OCI-LY1 (cell line): Measurements from ENCODE around the gene PNMA1.

ENCODE experiments used
- EZH2 ChIP-seq: fragments of 200-600 bp; sonication (generic), shearing (Covaris generic); IDR thresholded peaks from 2 replicates; pipeline ENCODE4 v1.8.0; 2017; ENCODE audit warnings: borderline replicate concordance, mixed run types, mild to moderate bottlenecking, antibody characterized with exemption, low read length, moderate library complexity, mixed read lengths
- TF ChIP-seq, protein P1 (sequence below): fragments of 200-600 bp; sonication (generic), shearing (Covaris generic); IDR thresholded peaks from 2 replicates; pipeline ENCODE4 v1.5.1; 2017; ENCODE audit warnings: mild to moderate bottlenecking, antibody characterized with exemption, low read length, moderate library complexity, mixed read lengths

DNA sequence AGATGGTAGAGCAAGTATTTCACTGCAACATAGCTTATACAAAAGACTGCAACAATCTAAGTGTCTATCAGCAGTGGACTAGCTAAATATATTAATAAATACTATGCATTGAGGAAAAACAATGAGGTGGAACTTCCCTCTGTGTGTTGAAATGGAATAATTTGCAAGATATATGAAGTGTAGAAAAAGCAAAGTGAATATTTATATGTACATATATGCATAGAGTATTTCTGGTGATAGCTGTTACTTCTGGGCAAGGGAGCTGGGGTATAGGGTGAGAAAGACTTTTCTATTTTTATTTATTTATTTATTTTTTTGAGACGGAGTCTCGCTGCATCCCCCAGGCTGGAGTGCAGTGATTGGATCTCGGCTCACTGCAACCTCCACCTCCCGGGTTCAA, 35.5 kb downstream of the PNMA1 start:
- TF ChIP-seq, protein P1, sequence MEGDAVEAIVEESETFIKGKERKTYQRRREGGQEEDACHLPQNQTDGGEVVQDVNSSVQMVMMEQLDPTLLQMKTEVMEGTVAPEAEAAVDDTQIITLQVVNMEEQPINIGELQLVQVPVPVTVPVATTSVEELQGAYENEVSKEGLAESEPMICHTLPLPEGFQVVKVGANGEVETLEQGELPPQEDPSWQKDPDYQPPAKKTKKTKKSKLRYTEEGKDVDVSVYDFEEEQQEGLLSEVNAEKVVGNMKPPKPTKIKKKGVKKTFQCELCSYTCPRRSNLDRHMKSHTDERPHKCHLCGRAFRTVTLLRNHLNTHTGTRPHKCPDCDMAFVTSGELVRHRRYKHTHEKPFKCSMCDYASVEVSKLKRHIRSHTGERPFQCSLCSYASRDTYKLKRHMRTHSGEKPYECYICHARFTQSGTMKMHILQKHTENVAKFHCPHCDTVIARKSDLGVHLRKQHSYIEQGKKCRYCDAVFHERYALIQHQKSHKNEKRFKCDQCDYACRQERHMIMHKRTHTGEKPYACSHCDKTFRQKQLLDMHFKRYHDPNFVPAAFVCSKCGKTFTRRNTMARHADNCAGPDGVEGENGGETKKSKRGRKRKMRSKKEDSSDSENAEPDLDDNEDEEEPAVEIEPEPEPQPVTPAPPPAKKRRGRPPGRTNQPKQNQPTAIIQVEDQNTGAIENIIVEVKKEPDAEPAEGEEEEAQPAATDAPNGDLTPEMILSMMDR: no peak
- no peak for TF ChIP-seq EZH2
